OCI-LY1 (cell line): Measurements from ENCODE around the gene VWA8.

Experiments
- EZH2 ChIP-seq: fragments of 200-600 bp; sonication (generic), shearing (Covaris generic); IDR thresholded peaks from 2 replicates; pipeline ENCODE4 v1.8.0; 2017; ENCODE audit warnings: borderline replicate concordance, mixed run types, mild to moderate bottlenecking, antibody characterized with exemption, low read length, moderate library complexity, mixed read lengths
- TF ChIP-seq, protein P1 (sequence below): fragments of 200-600 bp; sonication (generic), shearing (Covaris generic); IDR thresholded peaks from 2 replicates; pipeline ENCODE4 v1.5.1; 2017; ENCODE audit warnings: mild to moderate bottlenecking, antibody characterized with exemption, low read length, moderate library complexity, mixed read lengths

DNA sequence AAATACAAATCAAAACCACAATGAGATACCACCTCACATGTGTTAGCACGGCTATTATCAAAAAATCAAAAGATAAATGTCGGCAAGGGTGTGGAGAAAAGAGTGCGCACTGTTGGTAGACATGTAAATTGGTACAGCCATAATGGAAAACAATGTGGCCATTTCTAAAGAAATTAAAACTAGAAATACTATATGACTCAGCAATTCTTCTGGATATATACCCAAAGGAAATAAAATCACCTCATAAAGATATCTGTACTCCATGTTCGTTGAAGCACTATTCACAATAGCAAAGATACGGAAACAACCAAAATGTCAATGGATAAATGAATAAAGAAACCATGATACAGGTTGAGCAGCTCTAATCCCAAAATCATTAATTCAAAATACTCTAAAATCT, 30.8 kb downstream of the VWA8 start:
- TF ChIP-seq, protein P1, sequence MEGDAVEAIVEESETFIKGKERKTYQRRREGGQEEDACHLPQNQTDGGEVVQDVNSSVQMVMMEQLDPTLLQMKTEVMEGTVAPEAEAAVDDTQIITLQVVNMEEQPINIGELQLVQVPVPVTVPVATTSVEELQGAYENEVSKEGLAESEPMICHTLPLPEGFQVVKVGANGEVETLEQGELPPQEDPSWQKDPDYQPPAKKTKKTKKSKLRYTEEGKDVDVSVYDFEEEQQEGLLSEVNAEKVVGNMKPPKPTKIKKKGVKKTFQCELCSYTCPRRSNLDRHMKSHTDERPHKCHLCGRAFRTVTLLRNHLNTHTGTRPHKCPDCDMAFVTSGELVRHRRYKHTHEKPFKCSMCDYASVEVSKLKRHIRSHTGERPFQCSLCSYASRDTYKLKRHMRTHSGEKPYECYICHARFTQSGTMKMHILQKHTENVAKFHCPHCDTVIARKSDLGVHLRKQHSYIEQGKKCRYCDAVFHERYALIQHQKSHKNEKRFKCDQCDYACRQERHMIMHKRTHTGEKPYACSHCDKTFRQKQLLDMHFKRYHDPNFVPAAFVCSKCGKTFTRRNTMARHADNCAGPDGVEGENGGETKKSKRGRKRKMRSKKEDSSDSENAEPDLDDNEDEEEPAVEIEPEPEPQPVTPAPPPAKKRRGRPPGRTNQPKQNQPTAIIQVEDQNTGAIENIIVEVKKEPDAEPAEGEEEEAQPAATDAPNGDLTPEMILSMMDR: no peak
- no peak for TF ChIP-seq EZH2
